ENCODE results near the gene WDFY1. TPM values are rescaled to one million over a fixed set of nuclear protein-coding genes. Genes with fewer than 3 reads are reported as not detected.

The WDFY1 gene
- total and polyA plus RNA-seq, 9 of the 15 experiments (the other 6 are each of a cell fraction or from before 2014, with no cell fraction given): 5.4 to 27.6 (median 17.5) TPM

DNA sequence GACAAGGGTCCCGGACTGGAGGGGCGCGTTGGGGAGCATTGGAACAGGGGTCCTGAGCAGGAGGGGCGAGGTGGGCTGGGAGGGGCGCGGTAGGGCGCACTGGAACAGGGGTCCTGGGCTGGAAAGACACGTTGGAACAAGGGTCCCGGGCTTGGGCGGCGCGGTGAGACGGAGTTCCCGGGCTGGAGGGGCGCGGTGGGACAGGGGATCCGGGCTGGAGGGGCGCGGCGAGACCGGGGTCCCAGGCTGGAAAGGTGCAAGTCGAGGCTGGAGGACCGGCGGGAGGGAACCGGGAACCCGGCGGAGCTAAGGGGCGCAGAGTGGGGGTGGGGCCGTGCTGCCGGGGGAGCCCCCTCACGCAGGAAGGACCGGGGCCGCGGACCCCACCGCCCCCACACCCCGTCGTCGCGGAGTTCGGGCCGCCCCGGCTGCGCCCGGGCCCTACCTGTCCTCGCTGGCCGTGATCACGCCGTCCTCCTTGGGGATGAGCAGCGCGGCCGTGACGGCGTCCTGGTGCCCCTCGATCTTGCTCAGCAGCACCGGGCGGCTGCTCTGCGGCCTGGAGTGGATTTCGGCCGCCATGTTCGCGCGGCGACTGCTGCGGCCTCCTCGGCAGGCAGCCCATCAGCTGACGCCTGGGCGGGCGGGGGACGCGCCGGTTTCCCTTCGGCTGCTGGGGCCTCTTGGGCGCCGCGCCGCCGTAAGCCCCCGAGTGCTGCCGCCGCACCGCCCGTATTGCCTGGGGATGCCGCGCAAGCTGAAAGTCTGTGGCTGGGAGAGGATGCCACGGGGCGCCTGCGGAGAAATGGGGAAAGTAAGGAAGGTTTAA lies at the start of gene WDFY1 (continued):
- TF ChIP-seq, protein P1, sequence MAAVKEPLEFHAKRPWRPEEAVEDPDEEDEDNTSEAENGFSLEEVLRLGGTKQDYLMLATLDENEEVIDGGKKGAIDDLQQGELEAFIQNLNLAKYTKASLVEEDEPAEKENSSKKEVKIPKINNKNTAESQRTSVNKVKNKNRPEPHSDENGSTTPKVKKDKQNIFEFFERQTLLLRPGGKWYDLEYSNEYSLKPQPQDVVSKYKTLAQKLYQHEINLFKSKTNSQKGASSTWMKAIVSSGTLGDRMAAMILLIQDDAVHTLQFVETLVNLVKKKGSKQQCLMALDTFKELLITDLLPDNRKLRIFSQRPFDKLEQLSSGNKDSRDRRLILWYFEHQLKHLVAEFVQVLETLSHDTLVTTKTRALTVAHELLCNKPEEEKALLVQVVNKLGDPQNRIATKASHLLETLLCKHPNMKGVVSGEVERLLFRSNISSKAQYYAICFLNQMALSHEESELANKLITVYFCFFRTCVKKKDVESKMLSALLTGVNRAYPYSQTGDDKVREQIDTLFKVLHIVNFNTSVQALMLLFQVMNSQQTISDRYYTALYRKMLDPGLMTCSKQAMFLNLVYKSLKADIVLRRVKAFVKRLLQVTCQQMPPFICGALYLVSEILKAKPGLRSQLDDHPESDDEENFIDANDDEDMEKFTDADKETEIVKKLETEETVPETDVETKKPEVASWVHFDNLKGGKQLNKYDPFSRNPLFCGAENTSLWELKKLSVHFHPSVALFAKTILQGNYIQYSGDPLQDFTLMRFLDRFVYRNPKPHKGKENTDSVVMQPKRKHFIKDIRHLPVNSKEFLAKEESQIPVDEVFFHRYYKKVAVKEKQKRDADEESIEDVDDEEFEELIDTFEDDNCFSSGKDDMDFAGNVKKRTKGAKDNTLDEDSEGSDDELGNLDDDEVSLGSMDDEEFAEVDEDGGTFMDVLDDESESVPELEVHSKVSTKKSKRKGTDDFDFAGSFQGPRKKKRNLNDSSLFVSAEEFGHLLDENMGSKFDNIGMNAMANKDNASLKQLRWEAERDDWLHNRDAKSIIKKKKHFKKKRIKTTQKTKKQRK (IDR thresholded peaks at IDR 0.05; ENCODE audit: borderline replicate concordance, low read depth, low read length): no peak
- TF ChIP-seq ZNF23 (CRISPR knock-in tag; IDR thresholded peaks at IDR 0.05) (no peak), DDX20 (tag; IDR thresholded peaks at IDR 0.05; ENCODE audit: low read depth) (no peak), BACH1 (tag; IDR thresholded peaks at IDR 0.05) (no peak), KDM1A (IDR thresholded peaks at IDR 0.05) (no peak), ZFP30 (CRISPR knock-in tag; IDR thresholded peaks at IDR 0.05; ENCODE audit: borderline replicate concordance) (no peak), BHLHE40 (IDR thresholded peaks at IDR 0.05; ENCODE audit: low read length) (no peak), NR1H2 (CRISPR knock-in tag; IDR thresholded peaks at IDR 0.05) (no peak), PTRF (tag; IDR thresholded peaks at IDR 0.05) (no peak)
- TF ChIP-seq, protein P2, sequence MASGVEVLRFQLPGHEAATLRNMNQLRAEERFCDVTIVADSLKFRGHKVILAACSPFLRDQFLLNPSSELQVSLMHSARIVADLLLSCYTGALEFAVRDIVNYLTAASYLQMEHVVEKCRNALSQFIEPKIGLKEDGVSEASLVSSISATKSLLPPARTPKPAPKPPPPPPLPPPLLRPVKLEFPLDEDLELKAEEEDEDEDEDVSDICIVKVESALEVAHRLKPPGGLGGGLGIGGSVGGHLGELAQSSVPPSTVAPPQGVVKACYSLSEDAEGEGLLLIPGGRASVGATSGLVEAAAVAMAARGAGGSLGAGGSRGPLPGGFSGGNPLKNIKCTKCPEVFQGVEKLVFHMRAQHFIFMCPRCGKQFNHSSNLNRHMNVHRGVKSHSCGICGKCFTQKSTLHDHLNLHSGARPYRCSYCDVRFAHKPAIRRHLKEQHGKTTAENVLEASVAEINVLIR (CRISPR knock-in tag; IDR thresholded peaks at IDR 0.05): no peak
- TF ChIP-seq, protein P3, sequence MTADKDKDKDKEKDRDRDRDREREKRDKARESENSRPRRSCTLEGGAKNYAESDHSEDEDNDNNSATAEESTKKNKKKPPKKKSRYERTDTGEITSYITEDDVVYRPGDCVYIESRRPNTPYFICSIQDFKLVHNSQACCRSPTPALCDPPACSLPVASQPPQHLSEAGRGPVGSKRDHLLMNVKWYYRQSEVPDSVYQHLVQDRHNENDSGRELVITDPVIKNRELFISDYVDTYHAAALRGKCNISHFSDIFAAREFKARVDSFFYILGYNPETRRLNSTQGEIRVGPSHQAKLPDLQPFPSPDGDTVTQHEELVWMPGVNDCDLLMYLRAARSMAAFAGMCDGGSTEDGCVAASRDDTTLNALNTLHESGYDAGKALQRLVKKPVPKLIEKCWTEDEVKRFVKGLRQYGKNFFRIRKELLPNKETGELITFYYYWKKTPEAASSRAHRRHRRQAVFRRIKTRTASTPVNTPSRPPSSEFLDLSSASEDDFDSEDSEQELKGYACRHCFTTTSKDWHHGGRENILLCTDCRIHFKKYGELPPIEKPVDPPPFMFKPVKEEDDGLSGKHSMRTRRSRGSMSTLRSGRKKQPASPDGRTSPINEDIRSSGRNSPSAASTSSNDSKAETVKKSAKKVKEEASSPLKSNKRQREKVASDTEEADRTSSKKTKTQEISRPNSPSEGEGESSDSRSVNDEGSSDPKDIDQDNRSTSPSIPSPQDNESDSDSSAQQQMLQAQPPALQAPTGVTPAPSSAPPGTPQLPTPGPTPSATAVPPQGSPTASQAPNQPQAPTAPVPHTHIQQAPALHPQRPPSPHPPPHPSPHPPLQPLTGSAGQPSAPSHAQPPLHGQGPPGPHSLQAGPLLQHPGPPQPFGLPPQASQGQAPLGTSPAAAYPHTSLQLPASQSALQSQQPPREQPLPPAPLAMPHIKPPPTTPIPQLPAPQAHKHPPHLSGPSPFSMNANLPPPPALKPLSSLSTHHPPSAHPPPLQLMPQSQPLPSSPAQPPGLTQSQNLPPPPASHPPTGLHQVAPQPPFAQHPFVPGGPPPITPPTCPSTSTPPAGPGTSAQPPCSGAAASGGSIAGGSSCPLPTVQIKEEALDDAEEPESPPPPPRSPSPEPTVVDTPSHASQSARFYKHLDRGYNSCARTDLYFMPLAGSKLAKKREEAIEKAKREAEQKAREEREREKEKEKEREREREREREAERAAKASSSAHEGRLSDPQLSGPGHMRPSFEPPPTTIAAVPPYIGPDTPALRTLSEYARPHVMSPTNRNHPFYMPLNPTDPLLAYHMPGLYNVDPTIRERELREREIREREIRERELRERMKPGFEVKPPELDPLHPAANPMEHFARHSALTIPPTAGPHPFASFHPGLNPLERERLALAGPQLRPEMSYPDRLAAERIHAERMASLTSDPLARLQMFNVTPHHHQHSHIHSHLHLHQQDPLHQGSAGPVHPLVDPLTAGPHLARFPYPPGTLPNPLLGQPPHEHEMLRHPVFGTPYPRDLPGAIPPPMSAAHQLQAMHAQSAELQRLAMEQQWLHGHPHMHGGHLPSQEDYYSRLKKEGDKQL (CRISPR knock-in tag; IDR thresholded peaks at IDR 0.05; ENCODE audit: borderline replicate concordance): no peak
- TF ChIP-seq, protein P4, sequence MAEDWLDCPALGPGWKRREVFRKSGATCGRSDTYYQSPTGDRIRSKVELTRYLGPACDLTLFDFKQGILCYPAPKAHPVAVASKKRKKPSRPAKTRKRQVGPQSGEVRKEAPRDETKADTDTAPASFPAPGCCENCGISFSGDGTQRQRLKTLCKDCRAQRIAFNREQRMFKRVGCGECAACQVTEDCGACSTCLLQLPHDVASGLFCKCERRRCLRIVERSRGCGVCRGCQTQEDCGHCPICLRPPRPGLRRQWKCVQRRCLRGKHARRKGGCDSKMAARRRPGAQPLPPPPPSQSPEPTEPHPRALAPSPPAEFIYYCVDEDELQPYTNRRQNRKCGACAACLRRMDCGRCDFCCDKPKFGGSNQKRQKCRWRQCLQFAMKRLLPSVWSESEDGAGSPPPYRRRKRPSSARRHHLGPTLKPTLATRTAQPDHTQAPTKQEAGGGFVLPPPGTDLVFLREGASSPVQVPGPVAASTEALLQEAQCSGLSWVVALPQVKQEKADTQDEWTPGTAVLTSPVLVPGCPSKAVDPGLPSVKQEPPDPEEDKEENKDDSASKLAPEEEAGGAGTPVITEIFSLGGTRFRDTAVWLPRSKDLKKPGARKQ (CRISPR knock-in tag; IDR thresholded peaks at IDR 0.05): no peak
- TF ChIP-seq, protein P5, sequence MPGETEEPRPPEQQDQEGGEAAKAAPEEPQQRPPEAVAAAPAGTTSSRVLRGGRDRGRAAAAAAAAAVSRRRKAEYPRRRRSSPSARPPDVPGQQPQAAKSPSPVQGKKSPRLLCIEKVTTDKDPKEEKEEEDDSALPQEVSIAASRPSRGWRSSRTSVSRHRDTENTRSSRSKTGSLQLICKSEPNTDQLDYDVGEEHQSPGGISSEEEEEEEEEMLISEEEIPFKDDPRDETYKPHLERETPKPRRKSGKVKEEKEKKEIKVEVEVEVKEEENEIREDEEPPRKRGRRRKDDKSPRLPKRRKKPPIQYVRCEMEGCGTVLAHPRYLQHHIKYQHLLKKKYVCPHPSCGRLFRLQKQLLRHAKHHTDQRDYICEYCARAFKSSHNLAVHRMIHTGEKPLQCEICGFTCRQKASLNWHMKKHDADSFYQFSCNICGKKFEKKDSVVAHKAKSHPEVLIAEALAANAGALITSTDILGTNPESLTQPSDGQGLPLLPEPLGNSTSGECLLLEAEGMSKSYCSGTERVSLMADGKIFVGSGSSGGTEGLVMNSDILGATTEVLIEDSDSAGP (CRISPR knock-in tag; IDR thresholded peaks at IDR 0.05): no peak

All from K562 (cell line).